Lower lobe of right lung (tissue), 2 donors: ENCODE results near the gene NFIA. TPM values are rescaled to one million over a fixed set of nuclear protein-coding genes. Genes with fewer than 3 reads are reported as not detected.

Source experiments
- ATAC-seq, 2 donors: fragments of 200-7000 bp; cut with Tn5 transposase; one replicate each; pipeline ENCODE4 v1.9.1; 2020 to 2022; ENCODE audit warnings: mild to moderate bottlenecking in 2 of 2, moderate library complexity in 2 of 2
- DNase-seq: peaks from one replicate; pipeline ENCODE4 v3.0.0-alpha.2; 2020
- H3K27ac ChIP-seq: fragments of 200-600 bp; one replicate; pipeline ENCODE4 v1.8.0; 2022
- H3K27me3 ChIP-seq: fragments of 200-600 bp; one replicate; pipeline ENCODE4 v1.8.0; 2022; ENCODE audit warnings: low read depth
- H3K36me3 ChIP-seq: fragments of 200-600 bp; one replicate; pipeline ENCODE4 v1.8.0; 2022; ENCODE audit warnings: mild to moderate bottlenecking
- H3K4me1 ChIP-seq: fragments of 200-600 bp; one replicate; pipeline ENCODE4 v1.8.0; 2022
- H3K4me3 ChIP-seq: fragments of 200-600 bp; one replicate; pipeline ENCODE4 v1.8.0; 2022; ENCODE audit warnings: mild to moderate bottlenecking
- H3K9me3 ChIP-seq: fragments of 200-600 bp; one replicate; pipeline ENCODE4 v1.8.0; 2022
- CTCF ChIP-seq: fragments of 200-600 bp; IDR thresholded peaks from one replicate; pipeline ENCODE4 v1.8.0; 2022; ENCODE audit warnings: antibody characterized with exemption, mild to moderate bottlenecking
- intact Hi-C: fragments of 100-400 bp; cut with DNase I; formaldehyde crosslinking; loops from one replicate; pipeline ENCODE4 v1.11.0; 2022
- total RNA-seq: library from RNA; stranded (reverse); fragmentation: NEBNext Ultra II Directional; extraction: Animal tissue kit (Norgen Biotek cat#: 25700); gene quantifications from one replicate; pipeline ENCODE4 v1.2.1, GENCODE V29; 2021
- donor health status: DM: no; HTN: yes; CAD: no; lungs with severe emphysema.

The NFIA gene
- total RNA-seq, 1 donor from 2014 or later, result 70.0 TPM

GRCh38 chr1:61157468-61157987, 75.2 kb downstream of the NFIA start:
- intact Hi-C loops, result no loop called here
- peak overlapping the region; percentile 28 for H3K27ac ChIP-seq
- H3K4me1 ChIP-seq, result peaks cover 36% of the 10 kb centered on the region
- peak; percentile 61 to 72 for ATAC-seq
- no peaks in the 10 kb centered on the region for H3K27me3 ChIP-seq
- H3K4me3 ChIP-seq, result no peak overlapping the region
- DNase-seq, result no peak
- H3K36me3 ChIP-seq, result no peaks in the 10 kb centered on the region
- TF ChIP-seq CTCF, result no peak
- no peaks in the 10 kb centered on the region for H3K9me3 ChIP-seq

- no peak for TF ChIP-seq CTCF
- Histone ChIP-seq H3K4me1 (peaks cover 29% of the 10 kb centered on the region), H3K9me3 (no peaks in the 10 kb centered on the region), H3K27me3 (no peaks in the 10 kb centered on the region), H3K4me3 (no peak overlapping the region), H3K27ac (no peak overlapping the region), H3K36me3 (no peaks in the 10 kb centered on the region)
- DNase-seq (no peak), ATAC-seq (no peak)
- intact Hi-C loops, result no loop called here
Measured at GRCh38 chr1:61158591-61158990, 76.2 kb downstream of the NFIA start.

DNA sequence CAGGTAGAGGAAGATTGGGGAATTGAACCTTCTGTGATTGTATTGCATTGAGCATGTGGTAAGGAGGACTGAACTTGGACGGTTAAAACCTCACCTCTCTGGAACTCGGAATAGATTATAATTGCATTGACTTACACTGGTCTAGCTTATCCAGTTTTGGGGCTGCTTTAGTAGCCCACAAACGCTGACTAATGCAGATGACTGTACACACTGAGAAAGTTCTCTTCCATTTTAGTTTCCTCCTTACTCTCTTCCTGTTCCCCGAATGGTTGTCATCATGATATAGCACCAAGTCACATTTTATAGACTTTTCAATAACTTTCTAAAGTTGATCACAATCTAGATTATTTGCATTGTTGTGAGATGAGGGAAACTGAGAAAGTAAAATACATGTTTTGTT, 78.2 kb downstream of the NFIA start:
- H3K27me3 ChIP-seq, result no peaks in the 10 kb centered on the region
- H3K36me3 ChIP-seq, result no peaks in the 10 kb centered on the region
- no peaks in the 10 kb centered on the region for H3K9me3 ChIP-seq
- DNase-seq (no peak), ATAC-seq (no peak)
- H3K4me1 ChIP-seq, result peaks cover 29% of the 10 kb centered on the region
- no peak for TF ChIP-seq CTCF
- intact Hi-C loops, result no loop called here
- H3K4me3 ChIP-seq, result no peak overlapping the region
- H3K27ac ChIP-seq, result no peak overlapping the region

- TF ChIP-seq CTCF, result no peak
- DNase-seq (no peak), ATAC-seq (no peak)
- Histone ChIP-seq H3K4me3 (no peak overlapping the region), H3K9me3 (no peaks in the 10 kb centered on the region), H3K4me1 (peaks cover 11% of the 10 kb centered on the region), H3K27me3 (no peaks in the 10 kb centered on the region), H3K27ac (no peak overlapping the region), H3K36me3 (no peaks in the 10 kb centered on the region)
- intact Hi-C loops, result no loop called here
Measured at GRCh38 chr1:61162520-61163258, 80.3 kb downstream of the NFIA start.

GRCh38 chr1:61163355-61163754, 81.0 kb downstream of the NFIA start:
- Histone ChIP-seq H3K4me3 (no peak overlapping the region), H3K36me3 (no peaks in the 10 kb centered on the region), H3K9me3 (no peaks in the 10 kb centered on the region), H3K4me1 (peaks cover 7% of the 10 kb centered on the region), H3K27ac (no peak overlapping the region), H3K27me3 (no peaks in the 10 kb centered on the region)
- intact Hi-C loops, result no loop called here
- DNase-seq (no peak), ATAC-seq (no peak)
- no peak for TF ChIP-seq CTCF
